Measurements from ENCODE around the gene VGLL4.
A peak's percentile ranks its signal among the peaks of the same experiment; 100 is the strongest.
"Not testable (repeated sequence)": the region's sequence is repeated elsewhere in the genome, so short reads cannot be mapped to it uniquely, and the experiment has no call there.

The VGLL4 gene

DNA sequence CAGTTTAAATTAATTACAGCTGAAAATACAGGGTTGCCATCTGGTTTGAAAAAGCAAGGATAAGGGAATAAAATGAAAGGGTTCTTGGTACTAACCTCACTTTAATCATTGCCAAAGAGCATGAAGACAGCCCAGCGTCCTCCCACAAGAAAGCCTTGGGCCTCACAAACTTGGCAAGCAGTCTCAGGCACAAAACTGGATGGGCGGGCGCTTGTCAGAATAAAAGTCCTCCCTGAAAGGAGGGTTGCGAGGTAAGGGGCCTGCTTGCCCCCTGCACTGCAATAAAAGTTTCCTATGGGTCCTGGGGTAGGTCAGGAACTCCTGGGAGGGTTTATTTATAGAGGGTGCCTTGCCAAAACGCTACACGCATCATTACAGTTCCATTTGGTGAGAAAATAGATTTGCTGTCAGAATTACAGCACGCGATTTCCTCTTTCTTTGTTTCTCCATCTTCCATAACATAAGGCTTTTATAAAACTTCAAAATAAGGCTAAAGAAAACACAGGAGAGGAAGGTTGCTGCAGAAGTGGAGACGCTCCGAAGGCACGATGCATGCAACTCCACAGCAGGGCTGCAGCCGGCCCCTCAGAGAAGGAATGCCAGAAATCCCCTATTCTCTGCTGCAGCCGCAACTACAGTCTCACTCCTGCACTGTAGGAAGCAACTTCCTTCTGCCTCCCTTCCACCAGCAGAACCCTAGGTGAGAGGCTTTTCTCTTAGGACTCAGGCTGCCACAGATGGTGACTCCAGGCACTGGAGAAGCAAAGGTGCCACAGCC is 61.3 kb downstream of the VGLL4 start:
- peak; percentile 72 to 78 for DNase-seq

DNA sequence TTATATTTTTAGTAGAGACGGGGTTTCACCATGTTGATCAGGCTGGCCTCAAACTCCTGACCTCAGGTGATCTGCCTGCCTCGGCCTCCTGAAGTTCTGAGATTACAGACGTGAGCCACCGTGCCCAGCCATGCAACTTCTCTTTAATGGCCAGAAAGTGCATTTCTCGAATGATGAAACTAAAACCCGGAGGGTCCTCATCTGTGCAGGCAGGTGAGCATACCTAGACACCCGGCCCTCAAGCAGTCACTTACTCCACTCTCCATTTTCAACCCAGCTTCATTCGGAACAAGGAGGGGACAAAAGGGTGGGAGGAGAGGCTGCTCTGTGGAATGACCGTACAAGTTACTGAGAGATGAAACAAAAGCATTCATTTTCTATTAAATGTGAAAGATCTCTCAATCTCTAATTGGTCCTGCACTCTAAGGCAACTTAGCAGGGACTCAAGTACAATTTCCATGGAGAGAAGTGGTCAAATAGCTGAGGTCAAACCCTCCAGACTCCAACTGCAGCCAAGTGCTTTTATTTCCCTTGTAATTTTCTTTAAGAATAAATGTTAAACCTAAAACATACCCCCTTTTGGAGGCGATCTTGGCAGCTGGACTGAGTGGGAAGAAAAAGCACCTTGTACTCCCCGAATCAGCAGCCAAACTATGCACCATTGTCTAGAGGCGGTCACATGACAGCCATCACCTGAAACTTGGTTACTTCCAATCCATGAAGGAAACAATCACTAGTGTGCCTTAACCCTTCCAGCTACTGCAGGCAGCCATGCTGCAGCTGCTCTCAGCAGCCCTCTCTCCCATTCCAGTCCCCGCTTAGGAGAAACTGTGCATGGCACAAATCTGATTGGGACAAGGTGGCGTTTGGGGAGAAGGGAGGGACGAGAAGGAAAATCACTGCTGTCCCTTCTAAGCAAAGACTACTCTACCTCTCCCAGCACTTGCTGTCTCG is 62.2 kb downstream of the VGLL4 start:
- DNase-seq = no peak

DNA sequence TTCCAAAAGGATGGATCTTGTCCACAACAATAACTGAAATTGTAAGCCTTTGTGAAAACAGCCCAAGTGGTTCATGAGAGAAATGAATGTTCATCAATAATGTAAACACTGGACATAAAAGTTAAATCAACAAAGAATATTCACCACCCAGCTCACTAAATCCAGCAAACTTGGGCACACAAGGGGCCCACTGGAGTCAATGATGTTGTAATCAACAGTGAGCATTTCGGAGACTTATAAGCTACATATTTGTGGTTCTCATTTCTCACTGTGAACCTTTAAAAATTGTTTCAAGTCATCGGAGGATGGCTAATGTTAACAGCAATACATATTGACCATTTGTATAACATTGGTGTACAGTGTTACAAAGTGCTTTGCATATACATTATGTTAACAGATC is 63.1 kb downstream of the VGLL4 start:
- DNase-seq = no peak

DNA sequence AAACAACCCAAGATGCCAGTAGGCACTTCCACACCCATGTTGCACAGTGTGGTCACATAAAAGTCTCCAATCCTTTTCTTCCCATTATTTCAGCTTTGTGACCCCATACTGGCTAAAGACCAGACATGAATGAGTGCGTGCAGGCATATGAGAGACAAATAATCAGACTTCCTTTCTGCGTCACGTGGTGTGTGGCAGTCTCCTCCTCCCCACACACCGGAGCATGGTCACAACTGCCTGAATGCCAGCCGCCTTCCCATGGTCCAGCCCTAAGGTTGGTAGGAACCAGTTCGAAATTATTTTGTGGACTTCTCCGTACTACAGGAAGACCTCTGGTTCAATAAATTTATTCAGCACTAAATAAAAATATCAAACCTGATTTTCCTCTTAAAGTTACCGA is 65.5 kb downstream of the VGLL4 start:
- no peak for DNase-seq

DNA sequence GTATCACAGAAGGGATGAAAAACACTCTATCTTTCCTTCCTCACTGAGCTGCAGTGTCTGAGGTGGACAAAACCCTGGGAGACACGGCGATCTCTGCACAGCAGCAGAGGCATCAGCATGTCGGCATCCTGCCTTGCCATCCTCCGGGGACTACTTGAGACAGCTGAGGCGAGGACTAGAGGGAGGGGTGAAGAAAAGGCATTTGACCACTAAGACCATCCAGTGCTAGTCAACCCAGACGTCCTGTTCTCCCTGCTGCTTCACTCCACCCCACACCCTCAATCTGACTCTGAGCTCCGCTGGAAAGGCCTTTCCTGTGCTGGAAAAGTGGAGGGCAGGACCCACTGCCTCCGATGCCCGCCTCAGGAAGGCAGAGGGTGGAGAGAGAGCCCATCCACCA is 67.3 kb downstream of the VGLL4 start:
- no peak for DNase-seq

DNA sequence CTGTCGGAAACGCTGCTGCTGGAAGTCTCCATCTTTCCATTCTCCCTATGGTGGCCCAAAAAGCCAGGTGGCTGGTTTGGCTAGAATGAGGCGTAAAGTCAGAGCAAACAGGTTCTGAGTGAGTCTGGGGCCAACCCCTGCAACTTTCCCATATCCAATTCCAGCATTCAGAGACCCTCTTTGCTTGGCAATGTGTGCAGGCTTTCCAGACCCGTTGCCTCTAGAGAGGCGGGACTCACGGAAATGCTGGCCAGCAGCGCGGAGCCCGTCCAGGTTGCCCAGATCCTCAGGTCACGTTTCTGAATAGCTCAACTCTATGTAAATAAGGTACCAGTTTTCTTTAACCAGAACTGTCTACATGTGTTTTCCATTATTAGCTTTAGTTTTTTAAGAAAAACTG is 68.0 kb downstream of the VGLL4 start:
- no peak for DNase-seq

DNA sequence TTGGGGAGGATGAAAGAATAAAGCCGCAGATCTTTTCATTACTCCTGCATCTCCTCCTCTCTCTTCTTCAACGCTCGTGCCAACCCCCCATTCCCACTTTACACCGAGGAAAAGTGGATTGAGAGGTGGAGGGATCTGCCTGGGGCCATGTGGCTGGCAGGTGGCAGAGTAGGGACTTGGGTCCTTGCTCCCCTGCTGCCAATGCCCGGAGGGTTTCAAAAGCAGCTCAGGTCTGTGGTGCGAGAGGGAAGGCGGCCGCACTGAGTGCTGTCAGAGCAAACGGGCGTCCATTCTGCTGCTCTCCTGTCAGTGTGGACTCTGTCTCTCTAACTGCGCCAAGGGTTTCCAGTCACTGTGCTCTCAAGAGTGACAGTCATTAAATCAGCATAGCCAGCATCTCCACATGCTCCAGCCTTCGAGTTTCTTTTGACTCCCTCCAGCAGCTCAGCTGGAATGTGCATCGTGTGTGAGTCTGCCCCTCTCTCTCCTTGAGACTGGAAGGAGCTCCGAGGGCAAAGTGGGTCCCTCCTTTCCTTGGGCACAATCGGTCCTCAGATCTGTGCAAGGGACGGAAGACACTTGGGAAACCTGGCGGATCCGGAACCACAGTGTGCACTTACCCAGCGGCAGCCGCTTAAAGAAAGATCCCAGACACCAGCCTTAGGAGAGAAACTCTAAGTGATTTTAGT is 68.6 kb downstream of the VGLL4 start:
- DNase-seq = no peak

DNA sequence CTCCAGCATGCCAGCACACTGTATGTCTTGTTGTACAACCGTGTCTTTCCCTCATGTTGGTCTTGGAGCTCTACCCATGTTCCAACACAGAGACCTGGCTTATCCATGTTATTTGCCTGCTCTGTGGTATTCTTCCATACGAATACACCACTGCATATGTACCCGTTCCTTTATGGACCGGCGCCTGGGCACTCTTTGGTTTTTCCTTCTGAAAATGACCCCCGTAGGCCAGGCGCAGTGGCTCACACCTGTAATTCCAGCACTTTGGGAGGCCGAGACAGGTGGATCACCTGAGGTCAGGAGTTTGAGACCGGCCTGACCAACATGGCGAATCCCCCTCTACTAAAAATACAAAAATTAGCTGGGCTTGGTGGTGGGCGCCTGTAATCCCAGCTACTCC is 71.1 kb downstream of the VGLL4 start:
- not testable (repeated sequence) for DNase-seq

DNA sequence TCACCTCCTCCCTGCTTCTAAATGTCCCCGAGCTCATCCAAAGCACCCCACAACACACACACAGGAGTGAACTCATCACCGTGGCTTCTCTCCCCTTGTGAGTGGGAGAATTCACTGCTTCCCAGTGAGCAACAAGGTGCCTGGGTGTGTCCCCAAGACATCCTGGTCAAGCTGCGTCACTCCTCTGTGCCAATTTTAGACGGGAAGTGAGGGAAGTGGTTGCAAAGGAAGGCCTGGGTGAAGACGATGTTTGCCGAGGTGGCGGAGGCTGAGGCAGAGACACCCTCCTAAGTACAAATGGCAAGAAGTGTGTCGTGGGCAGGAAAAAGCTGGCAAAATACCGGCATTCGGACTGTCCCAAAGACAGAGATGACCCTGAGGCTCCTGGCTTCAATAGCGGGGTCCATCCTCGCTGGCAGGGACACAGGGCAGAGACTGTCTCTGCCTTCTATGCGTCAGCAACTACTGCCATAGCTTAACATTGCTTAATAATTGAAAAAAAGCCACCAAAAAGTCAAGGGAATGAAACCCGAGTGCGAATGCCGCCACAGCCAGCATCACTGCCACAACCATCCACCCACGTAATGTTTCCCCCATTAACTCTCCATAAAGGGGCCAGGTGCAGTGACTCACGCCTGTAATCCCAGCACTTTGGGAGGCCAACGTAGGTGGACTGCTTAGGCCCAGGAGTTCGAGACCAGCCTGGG is 72.8 kb downstream of the VGLL4 start:
- no peak for DNase-seq

DNA sequence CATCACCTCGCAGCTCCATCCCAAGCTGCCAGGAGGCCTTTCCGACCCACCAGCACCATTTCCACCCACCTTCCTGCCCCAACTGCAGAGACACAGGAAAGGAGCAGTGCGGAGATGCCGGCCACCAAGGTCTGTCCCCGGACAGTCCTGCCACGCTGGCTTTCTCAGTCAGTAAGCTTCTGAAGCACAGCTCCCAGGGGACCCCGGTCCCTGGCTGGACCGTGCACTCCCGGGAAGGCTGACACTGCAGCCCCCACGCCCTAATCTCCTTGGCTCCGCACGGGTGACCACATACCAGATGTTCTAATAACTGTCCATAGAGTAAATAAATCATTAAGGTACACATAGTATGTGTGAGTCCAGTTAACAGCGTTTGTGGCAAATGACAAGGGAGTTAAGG is 73.5 kb downstream of the VGLL4 start:
- no peak for DNase-seq

DNA sequence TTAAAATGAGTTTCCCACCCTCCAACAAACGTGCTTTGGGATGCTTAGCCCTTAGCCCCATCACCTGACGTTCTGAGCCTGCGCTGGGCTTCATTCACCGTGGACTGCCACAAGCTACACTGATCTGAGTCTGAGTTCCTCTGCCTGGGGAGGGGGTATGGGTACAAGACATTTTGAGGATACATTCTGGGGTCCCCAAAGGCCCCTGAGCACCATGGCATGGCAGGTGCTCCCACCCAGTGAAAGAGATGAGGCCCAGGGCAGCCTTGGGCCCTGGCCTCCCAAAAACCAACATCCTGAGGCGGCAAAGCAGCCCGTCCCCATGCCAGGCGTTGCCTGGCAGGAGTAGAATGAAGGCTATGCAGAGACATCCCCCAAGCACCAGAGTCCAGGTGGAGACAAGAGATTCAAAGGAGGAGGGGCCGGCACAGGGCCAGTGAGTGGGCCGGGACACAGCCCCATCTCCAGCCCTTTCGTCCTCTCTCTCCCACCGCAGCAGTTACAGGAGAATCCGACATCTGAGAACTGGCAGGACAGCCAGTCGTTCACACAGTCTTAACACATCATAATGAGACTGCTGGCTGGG is 74.5 kb downstream of the VGLL4 start:
- no peak for DNase-seq

DNA sequence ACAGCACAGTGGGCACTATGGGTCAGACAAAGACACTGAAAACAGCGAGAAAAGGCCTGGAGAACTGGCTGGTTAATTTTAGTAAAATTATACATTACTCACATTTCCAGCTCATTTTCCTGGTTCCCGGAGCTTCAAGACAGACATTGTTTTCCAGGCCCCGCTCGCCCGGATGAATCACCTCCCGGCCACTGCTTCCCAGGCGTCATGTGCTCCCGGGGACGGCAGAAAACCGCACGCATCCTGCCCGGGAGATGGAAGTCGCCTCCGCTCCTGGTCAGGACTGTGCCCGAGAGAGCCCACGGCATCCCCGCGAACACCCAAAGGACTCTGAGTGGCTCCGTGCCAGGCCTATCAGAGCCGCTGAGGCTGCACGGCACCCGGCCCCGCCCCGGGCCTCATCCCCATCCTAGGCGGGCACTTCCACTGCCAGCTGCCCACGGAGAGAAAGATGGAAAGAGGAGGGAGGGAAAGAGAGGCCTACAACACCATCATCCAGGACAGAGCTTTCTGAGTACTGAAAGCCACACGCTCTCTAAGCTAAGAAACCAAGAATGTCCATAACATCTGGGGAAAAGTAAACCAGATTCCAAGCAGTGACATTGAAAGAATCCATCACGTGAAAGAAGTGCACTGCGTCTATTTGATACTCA is 75.1 kb downstream of the VGLL4 start:
- DNase-seq = no peak

DNA sequence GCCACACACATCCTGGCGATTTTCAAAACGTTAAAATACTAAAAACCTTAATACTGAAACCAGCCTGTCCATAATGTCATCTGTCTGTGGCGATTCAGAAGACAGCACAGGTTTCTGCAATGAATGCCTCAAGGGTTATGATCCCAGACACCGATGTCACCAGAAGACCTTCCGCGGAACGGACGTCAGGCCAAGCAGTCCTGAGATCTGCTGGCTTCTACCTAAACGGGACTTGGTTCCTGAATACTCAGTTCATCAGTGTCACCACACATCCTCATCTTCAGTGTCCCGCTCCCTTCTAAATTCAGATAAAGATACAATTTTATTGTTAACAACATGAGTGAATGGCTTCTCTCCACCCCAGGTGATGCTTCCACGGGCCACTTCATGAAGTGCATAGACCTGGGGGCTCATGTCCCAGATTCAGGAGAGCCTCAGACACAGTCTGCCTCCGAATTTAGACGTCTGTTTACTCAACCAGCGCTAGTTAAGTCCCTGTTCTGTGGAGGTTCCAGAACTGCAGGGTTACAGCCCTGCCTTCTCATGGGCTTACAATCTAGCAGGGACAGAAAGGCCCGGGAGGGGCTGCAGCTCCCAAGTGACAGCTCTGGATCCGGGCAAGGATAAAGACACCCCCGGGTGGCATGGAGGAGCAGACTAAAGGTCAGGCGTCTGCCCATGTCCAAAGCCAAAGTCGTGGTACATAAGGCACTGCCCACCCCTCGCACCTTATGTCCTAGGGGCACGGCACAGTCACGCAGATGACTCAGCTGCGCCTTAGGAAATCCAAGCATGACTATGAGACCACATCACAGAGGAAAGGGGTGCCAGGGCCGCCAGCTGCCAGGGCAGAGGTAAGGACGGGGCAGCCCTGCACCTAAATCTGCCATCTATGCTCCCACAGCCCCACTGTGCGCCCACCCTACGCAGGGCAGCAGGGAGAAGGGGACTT is 75.9 kb downstream of the VGLL4 start:
- DNase-seq = no peak

DNA sequence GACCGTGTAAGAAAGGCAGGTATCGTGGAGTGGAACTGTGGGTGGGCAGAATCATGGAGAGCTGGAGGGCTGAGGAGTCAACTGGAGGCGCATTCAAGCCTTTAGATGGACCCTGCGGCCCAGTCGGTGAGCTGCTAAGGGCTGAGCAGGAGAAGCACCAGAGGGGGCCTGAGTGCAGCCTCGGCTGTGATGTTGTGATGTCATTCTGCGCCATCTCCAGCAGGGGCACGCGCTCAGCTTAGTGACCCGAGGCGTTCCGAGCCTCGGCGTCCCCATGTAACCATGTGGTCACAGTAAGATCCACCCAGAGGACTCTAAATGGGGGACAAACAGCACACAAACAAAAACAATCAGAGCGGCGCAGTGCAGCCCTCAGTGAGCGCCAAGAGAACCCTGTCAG is 76.8 kb downstream of the VGLL4 start:
- DNase-seq = no peak

DNA sequence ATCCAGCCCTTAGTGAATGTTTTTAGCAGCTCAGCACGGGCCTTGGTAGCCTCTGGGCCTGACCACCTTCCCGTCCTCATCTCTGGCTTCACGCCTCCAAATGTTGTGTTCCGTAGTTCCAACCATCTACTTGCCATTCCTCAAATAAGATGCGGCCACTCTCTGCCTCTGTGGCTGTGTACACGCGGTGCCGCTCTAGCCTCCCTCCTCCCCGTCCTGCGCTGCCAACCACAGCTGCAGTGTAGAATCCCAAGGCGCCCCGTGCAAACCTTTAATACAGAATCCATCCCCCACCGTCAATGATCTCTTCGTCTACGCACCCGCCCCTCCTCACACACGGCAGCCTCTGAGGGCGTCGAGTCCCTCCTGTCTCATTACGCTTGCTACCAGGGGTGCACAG is 77.2 kb downstream of the VGLL4 start:
- DNase-seq = no peak

DNA sequence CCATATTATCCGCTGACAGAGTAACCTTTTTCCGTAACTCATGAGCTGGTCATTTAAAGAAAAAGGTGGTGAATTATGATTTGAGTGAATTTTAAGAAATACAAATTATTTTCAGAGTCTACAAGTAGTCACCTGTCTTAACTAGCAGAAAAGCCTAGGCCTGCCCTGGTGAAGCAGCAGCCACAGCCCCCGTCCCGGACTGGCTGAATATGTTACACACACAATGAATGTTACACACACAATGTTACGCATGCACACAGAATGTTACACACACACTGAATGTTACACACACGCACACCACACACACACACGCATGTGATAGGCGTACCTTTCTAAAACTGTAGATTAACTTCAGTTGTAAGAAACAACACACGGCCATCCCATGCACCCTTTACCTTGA is 77.8 kb downstream of the VGLL4 start:
- DNase-seq = no peak

DNA sequence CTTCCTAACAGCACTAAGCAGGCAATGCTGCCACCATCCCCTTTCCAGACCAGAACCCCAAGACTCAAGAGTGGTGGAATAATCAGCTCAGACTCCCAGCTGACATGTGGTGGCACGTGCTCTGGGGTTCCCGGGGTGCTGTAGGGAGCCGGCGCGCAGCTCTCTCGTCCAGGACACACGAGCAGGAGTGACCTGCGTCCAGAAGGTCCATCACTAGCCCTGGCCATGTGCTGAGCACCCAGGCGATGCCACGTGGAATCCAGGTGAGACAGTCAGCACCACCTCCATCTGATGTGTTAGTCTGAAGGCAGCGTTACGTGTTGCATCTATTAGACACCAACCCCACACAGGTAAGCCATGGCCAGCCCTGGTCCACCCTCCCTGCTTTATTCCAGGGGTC is 78.2 kb downstream of the VGLL4 start:
- DNase-seq = no peak

DNA sequence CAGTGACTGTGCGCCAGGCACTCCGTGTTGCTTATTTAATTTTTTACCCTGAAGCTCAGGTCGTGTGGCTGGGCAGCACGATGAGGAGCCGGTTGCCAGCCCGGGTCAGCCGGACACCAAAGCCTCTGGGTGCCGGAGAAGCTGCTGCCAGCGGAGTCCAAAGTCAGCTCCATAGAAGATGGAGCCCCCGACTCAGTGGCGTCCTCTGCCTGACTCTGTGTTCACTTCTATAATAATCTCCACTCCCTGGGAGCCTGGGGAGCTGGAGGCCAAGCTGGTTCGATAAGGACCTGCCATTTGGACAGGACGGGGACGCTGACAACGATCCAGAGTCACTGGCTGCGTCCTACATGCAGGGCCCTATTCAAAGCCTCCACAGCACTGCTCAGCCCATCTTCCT is 78.6 kb downstream of the VGLL4 start:
- no peak for DNase-seq

DNA sequence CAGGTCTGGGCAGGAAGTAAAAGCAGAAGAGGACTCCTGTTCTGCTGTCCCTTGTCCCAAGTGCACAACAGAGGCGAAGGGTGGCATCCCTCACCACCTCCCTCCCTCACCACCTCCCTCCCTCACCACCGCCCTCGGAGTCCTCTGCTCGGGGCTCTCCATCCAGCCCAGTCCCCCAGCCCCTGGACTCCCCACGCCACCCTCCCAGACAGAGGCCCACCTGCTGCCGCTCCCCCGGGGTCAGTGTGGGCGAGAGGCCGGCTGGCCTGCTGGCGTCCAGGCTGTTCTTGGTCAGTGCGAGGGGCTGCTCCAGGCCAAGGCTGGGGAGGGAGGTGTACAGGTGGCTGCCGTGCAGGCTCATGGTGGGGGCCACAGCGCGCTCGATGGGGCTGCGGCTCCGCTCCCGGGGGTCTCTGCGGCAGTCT is 79.1 kb downstream of the VGLL4 start:
- no peak for DNase-seq

DNA sequence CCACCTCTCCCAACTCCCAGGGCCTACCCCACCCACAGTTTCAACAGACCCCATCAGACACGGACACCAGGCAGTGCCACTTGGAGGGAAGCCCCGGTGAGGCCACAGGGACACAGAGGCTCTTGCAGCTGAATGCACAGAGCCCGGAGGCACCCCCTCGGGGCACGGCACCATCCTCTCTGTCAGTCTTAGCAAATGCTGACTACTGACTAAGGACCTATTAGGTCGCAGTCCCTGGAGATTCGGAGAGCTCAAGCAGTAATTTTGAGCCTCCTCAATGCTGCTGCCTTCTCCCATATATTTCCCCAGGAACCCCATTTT is 79.9 kb downstream of the VGLL4 start:
- no peak for DNase-seq
